H9 (cell line): ENCODE results near the gene IL17RE. TPM values are rescaled to one million over a fixed set of nuclear protein-coding genes. Genes with fewer than 3 reads are reported as not detected.

ENCODE experiments used
- DNase-seq: peaks from one replicate; pipeline ENCODE4 v3.0.0-alpha.2; 2017
- H2AFZ ChIP-seq: one replicate; pipeline ENCODE4 v1.6.1; 2013; ENCODE audit warnings: mild to moderate bottlenecking, low read length, control low read depth, moderate library complexity
- H2AK5ac ChIP-seq: 2 replicates; pipeline ENCODE4 v1.6.1; 2013; ENCODE audit warnings: low read length, control low read depth, mixed read lengths; ENCODE audit not compliant: insufficient read length
- H2BK120ac ChIP-seq: one replicate; pipeline ENCODE4 v1.6.1; 2013; ENCODE audit warnings: low read depth, mild to moderate bottlenecking, low read length, control low read depth, inconsistent platforms; ENCODE audit not compliant: poor library complexity, severe bottlenecking
- H2BK12ac ChIP-seq: 2 replicates; pipeline ENCODE4 v1.6.1; 2013; ENCODE audit warnings: low read length, control low read depth, mixed read lengths, low read depth; ENCODE audit not compliant: insufficient read length
- H2BK15ac ChIP-seq: 2 replicates; pipeline ENCODE4 v1.6.1; 2013; ENCODE audit warnings: low read depth, low read length, control low read depth
- H2BK20ac ChIP-seq: one replicate; pipeline ENCODE4 v1.6.1; 2013; ENCODE audit warnings: low read depth, mild to moderate bottlenecking, low read length, control low read depth, inconsistent platforms; ENCODE audit not compliant: poor library complexity, severe bottlenecking
- H2BK5ac ChIP-seq: 2 replicates; pipeline ENCODE4 v1.6.1; 2013; ENCODE audit warnings: low read length, control low read depth, mixed read lengths; ENCODE audit not compliant: insufficient read length
- H3K14ac ChIP-seq: 2 replicates; pipeline ENCODE4 v1.6.1; 2013; ENCODE audit warnings: low read length, control low read depth; ENCODE audit not compliant: insufficient read depth
- H3K18ac ChIP-seq: 2 replicates; pipeline ENCODE4 v1.6.1; 2013; ENCODE audit warnings: low read depth, mild to moderate bottlenecking, mixed read lengths, low read length, control low read depth; ENCODE audit not compliant: insufficient read length
- H3K23ac ChIP-seq: 2 replicates; pipeline ENCODE4 v1.6.1; 2013; ENCODE audit warnings: low read length, control low read depth, mixed read lengths, low read depth; ENCODE audit not compliant: insufficient read length
- H3K23me2 ChIP-seq: 2 replicates; pipeline ENCODE4 v1.6.1; 2013; ENCODE audit warnings: low read depth, mild to moderate bottlenecking, mixed read lengths, low read length, control low read depth; ENCODE audit not compliant: insufficient read length, poor library complexity, severe bottlenecking
- H3K27ac ChIP-seq: 2 replicates; pipeline ENCODE4 v1.5.1; 2013; ENCODE audit warnings: low read length, control low read depth, mixed read lengths, low read depth; ENCODE audit not compliant: insufficient read length
- H3K27me3 ChIP-seq: 2 replicates; pipeline ENCODE4 v1.6.1; 2013; ENCODE audit warnings: low read length, control low read depth, inconsistent platforms; ENCODE audit not compliant: insufficient read depth
- H3K4ac ChIP-seq: 2 replicates; pipeline ENCODE4 v1.6.1; 2013; ENCODE audit warnings: low read depth, mild to moderate bottlenecking, control low read depth, inconsistent platforms, low read length, moderate library complexity
- H3K4me1 ChIP-seq: 2 replicates; pipeline ENCODE4 v1.6.1; 2013; ENCODE audit warnings: low read length, control low read depth, inconsistent platforms; ENCODE audit not compliant: insufficient read depth
- H3K4me2 ChIP-seq: 2 replicates; pipeline ENCODE4 v1.6.1; 2013; ENCODE audit warnings: low read length, control low read depth, mixed read lengths; ENCODE audit not compliant: insufficient read length, insufficient read depth
- H3K56ac ChIP-seq: 2 replicates; pipeline ENCODE4 v1.6.1; 2013; ENCODE audit warnings: low read depth, mild to moderate bottlenecking, mixed read lengths, low read length, control low read depth; ENCODE audit not compliant: insufficient read length
- H3K79me1 ChIP-seq: 2 replicates; pipeline ENCODE4 v1.6.1; 2013; ENCODE audit warnings: low read depth, mild to moderate bottlenecking, moderate library complexity, low read length, control low read depth, inconsistent platforms; ENCODE audit not compliant: insufficient read depth, poor library complexity, severe bottlenecking
- H3K79me2 ChIP-seq: 2 replicates; pipeline ENCODE4 v1.6.1; 2013; ENCODE audit warnings: low read length, control low read depth, inconsistent platforms; ENCODE audit not compliant: insufficient read depth
- H3K9ac ChIP-seq: 2 replicates; pipeline ENCODE4 v1.6.1; 2013; ENCODE audit warnings: low read length, control low read depth, mixed read lengths; ENCODE audit not compliant: insufficient read length; ENCODE audit errors: extremely low read depth
- H3K9me3 ChIP-seq: one replicate; pipeline ENCODE4 v1.6.1; 2013; ENCODE audit warnings: low read depth, low read length, inconsistent platforms; ENCODE audit not compliant: control insufficient read depth
- H3T11ph ChIP-seq: one replicate; pipeline ENCODE4 v1.6.1; 2013; ENCODE audit warnings: mild to moderate bottlenecking, low read length, control low read depth, inconsistent platforms
- H4K20me1 ChIP-seq: one replicate; pipeline ENCODE4 v1.6.1; 2013; ENCODE audit not compliant: control insufficient read depth, insufficient read length, insufficient read depth
- H4K5ac ChIP-seq: 2 replicates; pipeline ENCODE4 v1.6.1; 2013; ENCODE audit warnings: low read depth, mild to moderate bottlenecking, mixed read lengths, low read length, control low read depth; ENCODE audit not compliant: insufficient read length
- H4K8ac ChIP-seq: replicated peaks from 2 replicates; pipeline ENCODE4 v1.6.1; 2013; ENCODE audit warnings: low read length, control low read depth, mixed read lengths, low read depth; ENCODE audit not compliant: insufficient read length
- H4K91ac ChIP-seq: 2 replicates; pipeline ENCODE4 v1.6.1; 2013; ENCODE audit warnings: low read depth, mild to moderate bottlenecking, moderate library complexity, mixed read lengths, low read length, control low read depth; ENCODE audit not compliant: insufficient read length
- H3K27ac Mint-ChIP-seq, 3 experiments: 2 replicates in 2 of 3; 3 replicates in 1 of 3; pipeline ENCODE4 v1.8.0; 2020 to 2021; ENCODE audit warnings: mixed read lengths in 3 of 3, mild to moderate bottlenecking in 1 of 3, moderate library complexity in 1 of 3
- H3K27me3 Mint-ChIP-seq: 2 replicates; pipeline ENCODE4 v1.8.0; 2021; ENCODE audit warnings: low read depth, mild to moderate bottlenecking, moderate library complexity, mixed read lengths
- H3K36me3 Mint-ChIP-seq, 3 experiments: 2 replicates in 2 of 3; 3 replicates in 1 of 3; pipeline ENCODE4 v1.8.0; 2020 to 2021; ENCODE audit warnings: low read depth in 3 of 3, mixed read lengths in 3 of 3; ENCODE audit not compliant: insufficient read depth in 1 of 3
- H3K4me1 Mint-ChIP-seq, 2 experiments: 2 replicates each; pipeline ENCODE4 v1.8.0; 2020; ENCODE audit warnings: mixed read lengths in 2 of 2
- H3K4me3 Mint-ChIP-seq, 2 experiments: 2 replicates in 1 of 2; 3 replicates in 1 of 2; pipeline ENCODE4 v1.8.0; 2020 to 2021; ENCODE audit warnings: mild to moderate bottlenecking in 2 of 2, mixed read lengths in 2 of 2, moderate library complexity in 1 of 2
- H3K9me3 Mint-ChIP-seq, 2 experiments: 2 replicates in 1 of 2; 3 replicates in 1 of 2; pipeline ENCODE4 v1.8.0; 2020; ENCODE audit warnings: mild to moderate bottlenecking in 2 of 2, mixed read lengths in 2 of 2, moderate library complexity in 1 of 2
- WGBS: extraction: QIAGEN DNeasy Blood & Tissue Kit; methylation state at CpG from one replicate; pipeline ENCODE4 v1.1.7; 2013; ENCODE audit warnings: missing lambda C conversion rate, low lambda C conversion rate, mixed read lengths; ENCODE audit not compliant: insufficient read length; ENCODE audit errors: extremely low coverage; 5-methylcytosine and 5-hydroxymethylcytosine counted together
- total RNA-seq: library from RNA; stranded (reverse); gene quantifications from 2 replicates; pipeline ENCODE4 v1.2.1, GENCODE V29; 2021
- TF ChIP-seq, protein P1 (sequence below): fragments of 200-600 bp; sonication (generic); conservative IDR thresholded peaks from 3 replicates; pipeline ENCODE4 v1.8.0; 2021; ENCODE audit warnings: antibody characterized with exemption, mild to moderate bottlenecking

The IL17RE gene
- total RNA-seq, 1 experiment from 2014 or later = 2.1 TPM

DNA sequence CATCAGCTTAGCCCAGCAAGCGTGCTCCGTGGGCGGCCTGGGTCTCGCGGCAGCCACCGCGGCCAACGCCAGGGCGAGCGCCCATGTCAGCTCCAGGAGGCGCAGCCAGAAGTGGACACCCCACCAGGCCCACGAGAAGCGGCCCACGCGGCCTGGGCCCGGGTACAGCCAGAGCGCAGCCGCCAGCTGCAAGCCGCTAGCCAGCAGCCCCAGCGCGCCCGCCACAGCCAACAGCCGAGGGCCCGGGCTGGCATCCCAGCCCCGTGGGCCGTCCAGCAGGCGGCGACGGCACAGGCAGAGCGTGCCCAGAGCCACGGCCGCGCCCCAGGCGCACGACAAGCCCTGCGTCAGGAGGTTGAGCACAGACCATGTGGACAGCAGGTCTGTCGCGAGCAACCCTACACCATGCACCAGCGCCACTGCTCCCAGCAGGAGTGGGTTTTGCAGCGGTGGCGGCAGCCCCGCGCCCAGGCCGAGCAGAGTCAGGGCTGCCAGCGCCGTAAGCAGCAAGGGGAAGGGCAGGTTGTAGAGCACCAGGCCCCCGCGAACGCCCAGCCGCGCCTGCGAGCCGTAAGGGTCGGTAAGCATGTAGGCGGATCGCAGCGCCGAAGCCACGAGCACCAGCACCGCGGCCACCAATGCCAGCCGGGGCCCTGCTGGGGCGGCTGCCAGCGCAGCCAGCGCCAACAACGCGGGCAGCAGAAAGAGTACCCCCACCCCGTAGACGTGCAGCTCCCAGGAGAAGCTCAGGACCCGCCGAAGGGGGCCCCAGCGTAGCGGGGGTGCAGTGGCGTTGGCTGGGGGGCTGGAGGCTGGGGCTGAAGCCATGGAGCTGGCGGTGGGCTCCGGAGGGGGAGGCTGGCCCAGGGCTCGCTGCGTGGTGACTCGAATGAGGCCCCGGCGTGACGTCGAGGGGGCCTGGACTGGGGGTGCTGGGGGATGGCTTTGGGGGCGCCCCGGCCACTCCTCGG is 44.7 kb downstream of the IL17RE start:
- H4K8ac ChIP-seq = no peak overlapping the region
- no peaks in the 10 kb centered on the region for H3K9me3 ChIP-seq
- no peaks in the 10 kb centered on the region for H3K4me1 ChIP-seq
- no peak overlapping the region for H3K27ac ChIP-seq
- no peak overlapping the region for H4K91ac ChIP-seq
- H3K4ac ChIP-seq = no peak overlapping the region
- H3K27ac Mint-ChIP-seq = no peak overlapping the region
- H3K14ac ChIP-seq = no peak overlapping the region
- H3K23ac ChIP-seq = no peak overlapping the region
- H3T11ph ChIP-seq = no peak overlapping the region
- H3K27me3 ChIP-seq = no peaks in the 10 kb centered on the region
- H3K4me1 Mint-ChIP-seq = peaks cover 2 to 12% of the 10 kb centered on the region in 2 experiments; a peak in 3 of 4 replicates
- peaks cover 20% of the 10 kb centered on the region for H3K23me2 ChIP-seq
- H3K27me3 Mint-ChIP-seq = peaks cover 14% of the 10 kb centered on the region
- no peaks in the 10 kb centered on the region for H4K20me1 ChIP-seq
- H2AK5ac ChIP-seq = no peak overlapping the region
- peak overlapping the region; percentile 23 to 70; a peak in 2 of 5 replicates for H3K4me3 Mint-ChIP-seq
- no peak overlapping the region for H2BK20ac ChIP-seq
- H2BK15ac ChIP-seq = no peak overlapping the region
- H2BK5ac ChIP-seq = no peak overlapping the region
- H2BK12ac ChIP-seq = no peak overlapping the region
- H2BK120ac ChIP-seq = no peak overlapping the region
- H3K9ac ChIP-seq = no peak overlapping the region
- no peaks in the 10 kb centered on the region for H3K79me1 ChIP-seq
- H4K5ac ChIP-seq = no peak overlapping the region
- TF ChIP-seq, protein P1, sequence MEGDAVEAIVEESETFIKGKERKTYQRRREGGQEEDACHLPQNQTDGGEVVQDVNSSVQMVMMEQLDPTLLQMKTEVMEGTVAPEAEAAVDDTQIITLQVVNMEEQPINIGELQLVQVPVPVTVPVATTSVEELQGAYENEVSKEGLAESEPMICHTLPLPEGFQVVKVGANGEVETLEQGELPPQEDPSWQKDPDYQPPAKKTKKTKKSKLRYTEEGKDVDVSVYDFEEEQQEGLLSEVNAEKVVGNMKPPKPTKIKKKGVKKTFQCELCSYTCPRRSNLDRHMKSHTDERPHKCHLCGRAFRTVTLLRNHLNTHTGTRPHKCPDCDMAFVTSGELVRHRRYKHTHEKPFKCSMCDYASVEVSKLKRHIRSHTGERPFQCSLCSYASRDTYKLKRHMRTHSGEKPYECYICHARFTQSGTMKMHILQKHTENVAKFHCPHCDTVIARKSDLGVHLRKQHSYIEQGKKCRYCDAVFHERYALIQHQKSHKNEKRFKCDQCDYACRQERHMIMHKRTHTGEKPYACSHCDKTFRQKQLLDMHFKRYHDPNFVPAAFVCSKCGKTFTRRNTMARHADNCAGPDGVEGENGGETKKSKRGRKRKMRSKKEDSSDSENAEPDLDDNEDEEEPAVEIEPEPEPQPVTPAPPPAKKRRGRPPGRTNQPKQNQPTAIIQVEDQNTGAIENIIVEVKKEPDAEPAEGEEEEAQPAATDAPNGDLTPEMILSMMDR = peak; percentile 56; the same call in 2 of the 3 replicates
- no peaks in the 10 kb centered on the region for H3K9me3 Mint-ChIP-seq
- H3K18ac ChIP-seq = no peak overlapping the region
- H3K79me2 ChIP-seq = no peaks in the 10 kb centered on the region
- no CpG with 5 or more reads among the region's 86 CpGs for WGBS
- H3K56ac ChIP-seq = no peak overlapping the region
- H3K4me2 ChIP-seq = peak overlapping the region; percentile 37
- H2AFZ ChIP-seq = no peak overlapping the region
- H3K36me3 Mint-ChIP-seq = peaks cover 2 to 17% (median 9%) of the 10 kb centered on the region in 3 experiments; a peak in 5 of 7 replicates
- DNase-seq = peak; percentile 84
